HCT116 (cell line): ENCODE data around the gene ZBTB7C. TPM values are rescaled to one million over a fixed set of nuclear protein-coding genes. Genes with fewer than 3 reads are reported as not detected.

ENCODE experiments used
- ATAC-seq: fragments of 200-7000 bp; cut with Tn5 transposase; 2 replicates; pipeline ENCODE4 v1.9.1; 2020; ENCODE audit warnings: mild to moderate bottlenecking, moderate library complexity
- BruUV-seq: library from RNA; stranded (reverse); fragments of 400-500 nt; replicated peaks from 2 replicates; lab custom pipeline; 2021; lab: Mats Ljungman, UMichigan
- CTCF ChIA-PET: fragments of 300-600 bp; sonication (Branson Sonifier 250); formaldehyde crosslinking; loops from one replicate; lab custom pipeline; 2021; ENCODE audit warnings: antibody characterized with exemption; lab: Charles Lee
- POLR2A ChIA-PET: fragments of 300-600, 350-600 bp; sonication (Branson Sonifier 250); formaldehyde crosslinking; loops from one replicate; lab custom pipeline; 2021; ENCODE audit warnings: antibody characterized with exemption; lab: Charles Lee
- RAD21 ChIA-PET, 2 experiments: fragments of 300-600 bp; sonication (Branson Sonifier 250); formaldehyde crosslinking; loops; one replicate each; lab custom pipeline; 2023; ENCODE audit warnings: low total read pairs in 2 of 2; ENCODE audit not compliant: uncharacterized antibody in 2 of 2, unreplicated experiment in 2 of 2, low non-redundant PET in 1 of 2; lab: Charles Lee
- DNase-seq: peaks from one replicate; pipeline ENCODE4 v3.0.0-alpha.2; 2010; ENCODE audit warnings: low read depth, low spot score
- H2AFZ ChIP-seq: fragments of 200-600 bp; shearing (Covaris generic), sonication (generic); 2 replicates; pipeline ENCODE4 v1.6.1; 2017; ENCODE audit warnings: low read depth, mixed run types, mixed read lengths, antibody characterized with exemption, low read length; ENCODE audit not compliant: poor library complexity, severe bottlenecking
- H3K27ac ChIP-seq: 2 replicates; pipeline ENCODE4 v1.5.1; 2012; ENCODE audit warnings: low read depth, low read length
- H3K27me3 ChIP-seq: fragments of 200-600 bp; sonication (generic); 2 replicates; pipeline ENCODE4 v1.6.1; 2016; ENCODE audit warnings: mixed run types, low read length, mixed read lengths; ENCODE audit not compliant: insufficient read depth
- H3K36me3 ChIP-seq, 2 experiments: fragments of 200-500 bp in 1 of 2; fragments of 200-600 bp in 1 of 2; sonication (Bioruptor generic) in 1 of 2; sonication (generic) in 1 of 2; 2 replicates each; pipeline versions ENCODE4 v1.5.1 to v1.6.1; 2014 to 2016; ENCODE audit warnings: low read length in 2 of 2, inconsistent platforms in 1 of 2, mixed read lengths in 1 of 2, mixed run types in 1 of 2; ENCODE audit not compliant: insufficient read depth in 2 of 2, control insufficient read depth in 1 of 2
- H3K4me1 ChIP-seq, 2 experiments: fragments of 200-600 bp in 1 of 2; sonication (generic) in 1 of 2; 2 replicates each; pipeline versions ENCODE4 v1.5.1 to v1.6.1; 2012 to 2017; ENCODE audit warnings: low read length in 2 of 2, inconsistent platforms in 1 of 2, mild to moderate bottlenecking in 1 of 2, mixed read lengths in 1 of 2, mixed run types in 1 of 2, moderate library complexity in 1 of 2; ENCODE audit not compliant: insufficient read depth in 2 of 2, control insufficient read depth in 1 of 2
- H3K4me2 ChIP-seq: fragments of 200-600 bp; sonication (generic); 2 replicates; pipeline ENCODE4 v1.6.1; 2017; ENCODE audit warnings: mixed run types, low read length, mixed read lengths
- H3K4me3 ChIP-seq, 2 experiments: fragments of 200-600 bp in 1 of 2; sonication (generic) in 1 of 2; replicated peaks in 1 of 2; 2 replicates each; pipeline ENCODE4 v1.5.1; 2011 to 2016; ENCODE audit warnings: low read length in 2 of 2, control low read depth in 1 of 2, low read depth in 1 of 2, mild to moderate bottlenecking in 1 of 2, mixed read lengths in 1 of 2, mixed run types in 1 of 2
- H3K79me2 ChIP-seq: fragments of 200-600 bp; sonication (generic); 2 replicates; pipeline ENCODE4 v1.6.1; 2017; ENCODE audit warnings: mild to moderate bottlenecking, mixed run types, low read length, moderate library complexity, mixed read lengths; ENCODE audit not compliant: insufficient read depth
- H3K9ac ChIP-seq: fragments of 200-600 bp; sonication (generic); 2 replicates; pipeline ENCODE4 v1.6.1; 2016; ENCODE audit warnings: low read length, mixed read lengths
- H3K9me2 ChIP-seq: fragments of 200-600 bp; sonication (generic), shearing (Covaris generic); 2 replicates; pipeline ENCODE4 v1.6.1; 2017; ENCODE audit warnings: mixed run types, mild to moderate bottlenecking, moderate library complexity; ENCODE audit not compliant: insufficient read depth
- H3K9me3 ChIP-seq, 2 experiments: fragments of 200-500 bp in 1 of 2; fragments of 200-600 bp in 1 of 2; sonication (Bioruptor generic) in 1 of 2; sonication (generic) in 1 of 2; 2 replicates each; pipeline ENCODE4 v1.6.1; 2014 to 2017; ENCODE audit warnings: low read length in 2 of 2, mixed read lengths in 2 of 2, inconsistent platforms in 1 of 2, low read depth in 1 of 2, mild to moderate bottlenecking in 1 of 2, mixed run types in 1 of 2, moderate library complexity in 1 of 2; ENCODE audit not compliant: control insufficient read depth in 1 of 2, insufficient read depth in 1 of 2
- H4K20me1 ChIP-seq: fragments of 200-600 bp; sonication (generic), shearing (Covaris generic); 2 replicates; pipeline ENCODE4 v1.6.1; 2017; ENCODE audit warnings: mixed run types, mild to moderate bottlenecking, moderate library complexity; ENCODE audit not compliant: insufficient read depth
- CBX3 ChIP-seq: IDR thresholded peaks from 2 replicates; pipeline ENCODE4 v1.6.1; 2012; ENCODE audit warnings: low read depth
- CEBPB ChIP-seq: IDR thresholded peaks from 2 replicates; pipeline ENCODE4 v1.6.1; 2012; ENCODE audit warnings: low read depth
- EGR1 ChIP-seq: IDR thresholded peaks from 2 replicates; pipeline ENCODE4 v1.6.1; 2012; ENCODE audit warnings: low read depth
- ELF1 ChIP-seq: IDR thresholded peaks from 2 replicates; pipeline ENCODE4 v1.6.1; 2012; ENCODE audit warnings: low read depth, borderline replicate concordance
- EZH2 ChIP-seq: fragments of 200-600 bp; sonication (generic); IDR thresholded peaks from 2 replicates; pipeline ENCODE4 v1.6.1; 2017; ENCODE audit warnings: antibody characterized with exemption, mixed run types
- EZH2phosphoT487 ChIP-seq: fragments of 200-600 bp; IDR thresholded peaks from 2 replicates; pipeline ENCODE4 v1.6.1; 2018; ENCODE audit warnings: antibody characterized with exemption, borderline replicate concordance
- JUND ChIP-seq: IDR thresholded peaks from 2 replicates; pipeline ENCODE4 v1.6.1; 2012
- POLR2A ChIP-seq: IDR thresholded peaks from 2 replicates; pipeline ENCODE4 v1.7.0; 2011; ENCODE audit warnings: borderline replicate concordance; ENCODE audit not compliant: insufficient read depth, insufficient read length; ENCODE audit errors: extremely low read depth
- POLR2AphosphoS5 ChIP-seq: IDR thresholded peaks from 2 replicates; pipeline ENCODE4 v1.6.1; 2011; ENCODE audit warnings: mild to moderate bottlenecking, low read depth, low read length, moderate library complexity
- RAD21 ChIP-seq: IDR thresholded peaks from 2 replicates; pipeline ENCODE4 v1.6.1; 2012; ENCODE audit warnings: low read depth, mild to moderate bottlenecking
- SIN3A ChIP-seq: IDR thresholded peaks from 2 replicates; pipeline ENCODE4 v1.6.1; 2012; ENCODE audit warnings: low read depth
- SP1 ChIP-seq: IDR thresholded peaks from 2 replicates; pipeline ENCODE4 v1.6.1; 2012; ENCODE audit warnings: low read depth
- TCF7L2 ChIP-seq: IDR thresholded peaks from 2 replicates; pipeline ENCODE4 v1.7.0; 2011; ENCODE audit warnings: borderline replicate concordance, inconsistent platforms; ENCODE audit not compliant: insufficient read depth, insufficient read length; ENCODE audit errors: extremely low read depth
- YY1 ChIP-seq: IDR thresholded peaks from 2 replicates; pipeline ENCODE4 v1.6.1; 2011; ENCODE audit warnings: low read length, low read depth, moderate library complexity, mild to moderate bottlenecking; ENCODE audit not compliant: insufficient replicate concordance; ENCODE audit errors: extremely low read depth
- intact Hi-C: fragments of 100-400 bp; cut with micrococcal nuclease; formaldehyde crosslinking; loops from 2 replicates; pipeline ENCODE4 v1.10.0; 2022
- total RNA-seq: library from RNA; stranded (reverse); gene quantifications from one replicate; pipeline ENCODE4 v1.2.1, GENCODE V29; 2021; ENCODE audit not compliant: unreplicated experiment
- TF ChIP-seq, protein P1 (sequence below): IDR thresholded peaks from 2 replicates; pipeline ENCODE4 v1.6.1; 2011; ENCODE audit warnings: mild to moderate bottlenecking, low read length, moderate library complexity; ENCODE audit not compliant: insufficient replicate concordance; ENCODE audit errors: extremely low read depth
- TF ChIP-seq, protein P2 (sequence below), 3 experiments: fragments of 200-600 bp in 1 of 3; sonication (generic) in 1 of 3; IDR thresholded peaks in 2 of 3; conservative IDR thresholded peaks in 1 of 3; 2 replicates each; pipeline ENCODE4 v1.5.1; 2012 to 2017; ENCODE audit warnings: low read depth in 2 of 3, low read length in 2 of 3, antibody characterized with exemption in 1 of 3, borderline replicate concordance in 1 of 3, control low read depth in 1 of 3, mild to moderate bottlenecking in 1 of 3, mixed read lengths in 1 of 3, mixed run types in 1 of 3, moderate library complexity in 1 of 3; ENCODE audit not compliant: insufficient read depth in 1 of 3
- TF ChIP-seq, protein P3 (sequence below): IDR thresholded peaks from 2 replicates; pipeline ENCODE4 v1.6.1; 2012

The ZBTB7C gene
- total RNA-seq, 1 experiment from 2014 or later: 0.37 TPM

DNA sequence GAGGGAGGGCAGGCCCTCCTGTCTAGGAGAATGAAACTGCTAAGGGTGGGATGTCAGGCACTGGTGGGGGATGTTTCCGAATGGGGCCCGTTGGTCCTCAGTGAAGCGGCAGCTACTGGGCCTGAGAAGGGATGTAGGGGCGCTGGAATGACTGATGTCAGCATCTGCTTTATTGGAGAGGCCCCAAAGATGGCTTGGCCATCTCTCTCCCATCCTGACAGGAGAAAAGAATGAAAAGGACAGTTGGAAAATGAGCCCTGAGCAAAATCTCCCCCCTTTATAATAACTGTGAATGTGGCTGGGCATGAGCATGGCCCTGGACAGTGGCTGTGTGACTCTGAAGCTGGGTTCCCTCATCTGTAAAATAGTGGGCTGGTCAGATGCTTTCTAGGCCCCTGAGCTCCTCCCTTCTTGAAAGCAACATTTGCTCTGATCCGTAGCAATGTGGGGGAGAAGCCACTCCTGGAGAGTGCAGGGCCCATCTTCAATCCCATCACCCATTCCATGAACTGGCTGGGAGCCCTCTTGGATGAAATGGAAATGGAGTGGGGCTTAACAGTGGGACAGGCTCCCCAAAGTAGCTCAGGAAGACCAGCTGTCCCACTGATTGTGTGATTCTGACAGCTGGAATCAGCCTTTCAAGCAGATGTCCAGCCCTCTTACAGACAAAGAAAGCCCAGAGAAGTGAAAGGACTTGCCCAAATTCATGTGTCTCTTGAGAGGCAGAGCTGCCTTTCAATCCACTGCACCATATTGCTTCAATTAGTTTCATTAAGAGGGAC is 246.0 kb downstream of the ZBTB7C start:
- H3K4me2 ChIP-seq: no peak overlapping the region
- H3K36me3 ChIP-seq: no peaks in the 10 kb centered on the region
- H3K9me3 ChIP-seq: no peaks in the 10 kb centered on the region
- no peak for ATAC-seq
- no peak for DNase-seq
- no peak overlapping the region for H2AFZ ChIP-seq
- intact Hi-C loops: no loop called here
- CTCF ChIA-PET: no interaction called here
- TF ChIP-seq, protein P1, sequence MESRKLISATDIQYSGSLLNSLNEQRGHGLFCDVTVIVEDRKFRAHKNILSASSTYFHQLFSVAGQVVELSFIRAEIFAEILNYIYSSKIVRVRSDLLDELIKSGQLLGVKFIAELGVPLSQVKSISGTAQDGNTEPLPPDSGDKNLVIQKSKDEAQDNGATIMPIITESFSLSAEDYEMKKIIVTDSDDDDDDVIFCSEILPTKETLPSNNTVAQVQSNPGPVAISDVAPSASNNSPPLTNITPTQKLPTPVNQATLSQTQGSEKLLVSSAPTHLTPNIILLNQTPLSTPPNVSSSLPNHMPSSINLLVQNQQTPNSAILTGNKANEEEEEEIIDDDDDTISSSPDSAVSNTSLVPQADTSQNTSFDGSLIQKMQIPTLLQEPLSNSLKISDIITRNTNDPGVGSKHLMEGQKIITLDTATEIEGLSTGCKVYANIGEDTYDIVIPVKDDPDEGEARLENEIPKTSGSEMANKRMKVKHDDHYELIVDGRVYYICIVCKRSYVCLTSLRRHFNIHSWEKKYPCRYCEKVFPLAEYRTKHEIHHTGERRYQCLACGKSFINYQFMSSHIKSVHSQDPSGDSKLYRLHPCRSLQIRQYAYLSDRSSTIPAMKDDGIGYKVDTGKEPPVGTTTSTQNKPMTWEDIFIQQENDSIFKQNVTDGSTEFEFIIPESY: no peak
- TF ChIP-seq CBX3 (no peak), TCF7L2 (no peak), RAD21 (no peak), SIN3A (no peak), JUND (no peak), ELF1 (no peak), POLR2A (no peak), EZH2phosphoT487 (no peak), CEBPB (no peak), SP1 (no peak), EZH2 (no peak), POLR2AphosphoS5 (no peak), YY1 (no peak), EGR1 (no peak)
- TF ChIP-seq, protein P2, sequence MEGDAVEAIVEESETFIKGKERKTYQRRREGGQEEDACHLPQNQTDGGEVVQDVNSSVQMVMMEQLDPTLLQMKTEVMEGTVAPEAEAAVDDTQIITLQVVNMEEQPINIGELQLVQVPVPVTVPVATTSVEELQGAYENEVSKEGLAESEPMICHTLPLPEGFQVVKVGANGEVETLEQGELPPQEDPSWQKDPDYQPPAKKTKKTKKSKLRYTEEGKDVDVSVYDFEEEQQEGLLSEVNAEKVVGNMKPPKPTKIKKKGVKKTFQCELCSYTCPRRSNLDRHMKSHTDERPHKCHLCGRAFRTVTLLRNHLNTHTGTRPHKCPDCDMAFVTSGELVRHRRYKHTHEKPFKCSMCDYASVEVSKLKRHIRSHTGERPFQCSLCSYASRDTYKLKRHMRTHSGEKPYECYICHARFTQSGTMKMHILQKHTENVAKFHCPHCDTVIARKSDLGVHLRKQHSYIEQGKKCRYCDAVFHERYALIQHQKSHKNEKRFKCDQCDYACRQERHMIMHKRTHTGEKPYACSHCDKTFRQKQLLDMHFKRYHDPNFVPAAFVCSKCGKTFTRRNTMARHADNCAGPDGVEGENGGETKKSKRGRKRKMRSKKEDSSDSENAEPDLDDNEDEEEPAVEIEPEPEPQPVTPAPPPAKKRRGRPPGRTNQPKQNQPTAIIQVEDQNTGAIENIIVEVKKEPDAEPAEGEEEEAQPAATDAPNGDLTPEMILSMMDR (IDR thresholded peaks at IDR 0.05 in 2 of 3, conservative IDR thresholded peaks at IDR 0.05 in 1 of 3; ENCODE audit: borderline replicate concordance in 1 of 3, insufficient read depth in 1 of 3, low read depth in 2 of 3, low read length in 2 of 3): no peak
- TF ChIP-seq, protein P3, sequence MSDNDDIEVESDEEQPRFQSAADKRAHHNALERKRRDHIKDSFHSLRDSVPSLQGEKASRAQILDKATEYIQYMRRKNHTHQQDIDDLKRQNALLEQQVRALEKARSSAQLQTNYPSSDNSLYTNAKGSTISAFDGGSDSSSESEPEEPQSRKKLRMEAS: no peak
- TF ChIP-seq, all 23 proteins: peak for 0
- Histone ChIP-seq H4K20me1 (no peaks in the 10 kb centered on the region), H3K9me2 (no peaks in the 10 kb centered on the region), H3K27me3 (no peaks in the 10 kb centered on the region), H3K79me2 (no peaks in the 10 kb centered on the region), H3K4me3 (no peak overlapping the region), H3K4me1 (peaks cover 8 to 18% of the 10 kb centered on the region in 2 experiments; a peak in 3 of 4 replicates), H3K9ac (no peak overlapping the region), H3K27ac (no peak overlapping the region)
- RAD21 ChIA-PET: no interaction called here
- POLR2A ChIA-PET: no interaction called here
- BruUV-seq: no TSS peak
